ENCODE results near the gene LRRTM3. TPM values are rescaled to one million over a fixed set of nuclear protein-coding genes. Genes with fewer than 3 reads are reported as not detected.

LRRTM3 gene
- total and polyA plus RNA-seq, 10 donors = not detected

- no peak for TF ChIP-seq POLR2A (IDR thresholded peaks at IDR 0.05)
- no peak for TF ChIP-seq POLR2AphosphoS5 (IDR thresholded peaks at IDR 0.05)
- Histone ChIP-seq H3K27ac (no peak overlapping the region), H3K9me3 (no peaks in the 10 kb centered on the region), H3K36me3 (no peaks in the 10 kb centered on the region), H3K27me3 (replicated peaks in 1 of 7) (no peaks in the 10 kb centered on the region), H3K4me3 (no peak overlapping the region), H3K4me1 (no peaks in the 10 kb centered on the region)
- intact Hi-C loops (cut with DNase I; ENCODE audit: low total_unique reads) = no loop called here
- DNase-seq = no peak
- WGBS, 5 donors = 92 to 100% (median 95%) methylated on average over 1 of the region's 1 CpG
Observed at GRCh38 chr10:67011480-67011879, 85.6 kb downstream of the LRRTM3 start.

- 64 to 74% (median 70%) methylated on average over 3 of the region's 3 CpGs for WGBS, 5 donors
- intact Hi-C loops (cut with DNase I; ENCODE audit: low total_unique reads) = no loop called here
Observed at GRCh38 chr10:67011981-67012380, 86.1 kb downstream of the LRRTM3 start.

GRCh38 chr10:67015225-67015624 lies 89.4 kb downstream of the LRRTM3 start:
- Histone ChIP-seq H3K36me3 (no peaks in the 10 kb centered on the region), H3K4me1 (no peaks in the 10 kb centered on the region), H3K4me3 (no peak overlapping the region), H3K27me3 (replicated peaks in 1 of 7) (no peaks in the 10 kb centered on the region), H3K27ac (no peak overlapping the region), H3K9me3 (no peaks in the 10 kb centered on the region)
- no peak for TF ChIP-seq POLR2AphosphoS5 (IDR thresholded peaks at IDR 0.05)
- TF ChIP-seq, protein P1, sequence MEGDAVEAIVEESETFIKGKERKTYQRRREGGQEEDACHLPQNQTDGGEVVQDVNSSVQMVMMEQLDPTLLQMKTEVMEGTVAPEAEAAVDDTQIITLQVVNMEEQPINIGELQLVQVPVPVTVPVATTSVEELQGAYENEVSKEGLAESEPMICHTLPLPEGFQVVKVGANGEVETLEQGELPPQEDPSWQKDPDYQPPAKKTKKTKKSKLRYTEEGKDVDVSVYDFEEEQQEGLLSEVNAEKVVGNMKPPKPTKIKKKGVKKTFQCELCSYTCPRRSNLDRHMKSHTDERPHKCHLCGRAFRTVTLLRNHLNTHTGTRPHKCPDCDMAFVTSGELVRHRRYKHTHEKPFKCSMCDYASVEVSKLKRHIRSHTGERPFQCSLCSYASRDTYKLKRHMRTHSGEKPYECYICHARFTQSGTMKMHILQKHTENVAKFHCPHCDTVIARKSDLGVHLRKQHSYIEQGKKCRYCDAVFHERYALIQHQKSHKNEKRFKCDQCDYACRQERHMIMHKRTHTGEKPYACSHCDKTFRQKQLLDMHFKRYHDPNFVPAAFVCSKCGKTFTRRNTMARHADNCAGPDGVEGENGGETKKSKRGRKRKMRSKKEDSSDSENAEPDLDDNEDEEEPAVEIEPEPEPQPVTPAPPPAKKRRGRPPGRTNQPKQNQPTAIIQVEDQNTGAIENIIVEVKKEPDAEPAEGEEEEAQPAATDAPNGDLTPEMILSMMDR (IDR thresholded peaks at IDR 0.05 in 8 of 11, conservative IDR thresholded peaks at IDR 0.05 in 3 of 11) = no peak
- no peak for TF ChIP-seq POLR2A (IDR thresholded peaks at IDR 0.05)
- intact Hi-C loops (cut with DNase I; ENCODE audit: low total_unique reads) = no loop called here
- no peak for DNase-seq
- WGBS, 5 donors = 52 to 63% (median 56%) methylated on average over 1 of the region's 1 CpG

More at GRCh38 chr10:67011981-67012380, 86.1 kb downstream of the LRRTM3 start:
- DNase-seq = no peak
- Histone ChIP-seq H3K27me3 (replicated peaks in 1 of 7) (no peaks in the 10 kb centered on the region), H3K36me3 (no peaks in the 10 kb centered on the region), H3K4me1 (no peaks in the 10 kb centered on the region), H3K9me3 (no peaks in the 10 kb centered on the region), H3K27ac (no peak overlapping the region), H3K4me3 (no peak overlapping the region)
- no peak for TF ChIP-seq POLR2A (IDR thresholded peaks at IDR 0.05)
- TF ChIP-seq POLR2AphosphoS5 (IDR thresholded peaks at IDR 0.05) = no peak
- TF ChIP-seq, protein P1 (IDR thresholded peaks at IDR 0.05 in 8 of 11, conservative IDR thresholded peaks at IDR 0.05 in 3 of 11) = no peak

DNA sequence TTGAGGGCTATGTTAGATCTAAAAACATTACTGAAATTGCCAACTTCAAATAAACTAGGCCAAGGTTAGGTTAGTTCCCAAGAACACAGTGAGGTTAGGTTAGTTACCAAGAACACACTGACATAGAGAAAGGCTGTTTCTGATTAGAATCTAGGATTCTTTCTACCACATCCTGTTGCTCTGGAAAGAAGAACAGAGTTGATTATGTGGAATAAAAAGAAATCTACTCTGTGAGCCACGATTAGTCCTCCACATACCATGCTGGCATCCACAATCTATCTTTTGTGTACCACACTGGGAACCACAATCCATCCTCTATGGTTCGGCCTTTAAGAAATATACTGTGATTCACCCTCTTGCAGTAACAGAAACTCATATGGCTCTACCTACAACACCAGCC lies 91.4 kb downstream of the LRRTM3 start:
- H3K27ac ChIP-seq = no peak overlapping the region
- intact Hi-C loops (cut with DNase I; ENCODE audit: low total_unique reads) = no loop called here
- WGBS, 5 donors = 69 to 77% (median 72%) methylated on average over 2 of the region's 2 CpGs
- H3K36me3 ChIP-seq = no peaks in the 10 kb centered on the region
- DNase-seq = no peak
- no peak overlapping the region for H3K4me3 ChIP-seq
- TF ChIP-seq, protein P1 (IDR thresholded peaks at IDR 0.05 in 8 of 11, conservative IDR thresholded peaks at IDR 0.05 in 3 of 11) = no peak
- TF ChIP-seq POLR2A (IDR thresholded peaks at IDR 0.05) (no peak), POLR2AphosphoS5 (IDR thresholded peaks at IDR 0.05) (no peak)
- no peaks in the 10 kb centered on the region for H3K4me1 ChIP-seq
- no peaks in the 10 kb centered on the region for H3K27me3 ChIP-seq (replicated peaks in 1 of 7)
- no peaks in the 10 kb centered on the region for H3K9me3 ChIP-seq

- Histone ChIP-seq H3K9me3 (peaks cover 0 to 4% (median 0%) of the 10 kb centered on the region in 8 donors), H3K4me1 (no peaks in the 10 kb centered on the region), H3K4me3 (no peak overlapping the region), H3K36me3 (no peaks in the 10 kb centered on the region), H3K27ac (no peak overlapping the region), H3K27me3 (replicated peaks in 1 of 7) (no peaks in the 10 kb centered on the region)
- TF ChIP-seq, protein P1 (IDR thresholded peaks at IDR 0.05 in 8 of 11, conservative IDR thresholded peaks at IDR 0.05 in 3 of 11) = no peak
- TF ChIP-seq POLR2AphosphoS5 (IDR thresholded peaks at IDR 0.05) (no peak), POLR2A (IDR thresholded peaks at IDR 0.05) (no peak)
- intact Hi-C loops (cut with DNase I; ENCODE audit: low total_unique reads) = no loop called here
- no peak for DNase-seq
Observed at GRCh38 chr10:67022099-67022498, 96.3 kb downstream of the LRRTM3 start.

All from spleen (tissue), 11 donors.